ENCODE data around the gene OPRM1.

OPRM1 gene

DNA sequence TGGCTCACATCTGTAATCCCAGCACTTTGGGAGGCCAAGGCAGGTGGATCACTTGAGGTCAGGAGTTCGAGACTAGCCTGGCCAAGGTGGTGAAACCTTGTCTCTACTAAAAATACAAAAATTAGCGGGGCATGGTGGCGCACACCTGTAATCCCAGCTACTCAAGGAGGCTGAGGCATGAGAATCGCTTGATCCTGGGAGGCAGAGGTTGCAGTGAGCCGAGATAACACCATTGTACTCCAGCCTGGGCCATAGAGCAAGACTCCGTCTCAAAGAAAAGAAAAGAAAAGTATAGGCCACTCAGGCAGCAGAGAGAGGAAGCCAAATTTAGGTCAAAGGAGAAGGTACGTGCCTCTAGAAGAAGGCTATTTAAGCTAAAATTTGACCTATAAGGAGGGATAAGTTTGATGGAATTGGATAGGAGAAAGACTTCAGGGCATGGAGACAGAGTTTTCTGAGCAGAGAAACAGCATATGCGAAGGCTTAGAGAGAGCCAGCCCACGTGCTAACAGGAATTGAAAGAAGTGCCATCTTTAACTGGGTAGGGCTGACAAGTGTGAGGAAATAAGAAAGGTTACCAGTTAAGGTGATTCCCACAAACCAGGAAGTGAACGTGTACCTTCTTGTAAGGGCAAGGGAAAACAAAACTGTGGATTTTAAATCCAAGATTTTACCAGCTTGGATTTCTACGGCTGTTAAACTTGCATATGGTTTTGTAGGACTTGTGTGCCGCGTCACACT lies 203.7 kb downstream of the OPRM1 start:
- no peak overlapping the region for H3K27ac ChIP-seq (ENCODE audit: low read depth, low read length)
- H3K27me3 ChIP-seq (ENCODE audit: control insufficient read depth in 5 of 5, insufficient read depth in 4 of 5, low read length in 5 of 5): no peaks in the 10 kb centered on the region
- H3K36me3 ChIP-seq (ENCODE audit: control insufficient read depth in 5 of 5, insufficient read depth in 5 of 5, low read length in 5 of 5): no peaks in the 10 kb centered on the region
- no peak overlapping the region for H3K4me3 ChIP-seq (ENCODE audit: low read depth in 1 of 5, low read length in 5 of 5)
- H3K9me3 ChIP-seq (ENCODE audit: control insufficient read depth in 5 of 5, low read length in 5 of 5): no peaks in the 10 kb centered on the region
- no peak overlapping the region for H3K9ac ChIP-seq (ENCODE audit: low read length in 5 of 5)
- peaks cover 0 to 3% (median 0%) of the 10 kb centered on the region in 5 donors for H3K4me1 ChIP-seq (ENCODE audit: control insufficient read depth in 5 of 5, insufficient read depth in 5 of 5, low read length in 5 of 5)

DNA sequence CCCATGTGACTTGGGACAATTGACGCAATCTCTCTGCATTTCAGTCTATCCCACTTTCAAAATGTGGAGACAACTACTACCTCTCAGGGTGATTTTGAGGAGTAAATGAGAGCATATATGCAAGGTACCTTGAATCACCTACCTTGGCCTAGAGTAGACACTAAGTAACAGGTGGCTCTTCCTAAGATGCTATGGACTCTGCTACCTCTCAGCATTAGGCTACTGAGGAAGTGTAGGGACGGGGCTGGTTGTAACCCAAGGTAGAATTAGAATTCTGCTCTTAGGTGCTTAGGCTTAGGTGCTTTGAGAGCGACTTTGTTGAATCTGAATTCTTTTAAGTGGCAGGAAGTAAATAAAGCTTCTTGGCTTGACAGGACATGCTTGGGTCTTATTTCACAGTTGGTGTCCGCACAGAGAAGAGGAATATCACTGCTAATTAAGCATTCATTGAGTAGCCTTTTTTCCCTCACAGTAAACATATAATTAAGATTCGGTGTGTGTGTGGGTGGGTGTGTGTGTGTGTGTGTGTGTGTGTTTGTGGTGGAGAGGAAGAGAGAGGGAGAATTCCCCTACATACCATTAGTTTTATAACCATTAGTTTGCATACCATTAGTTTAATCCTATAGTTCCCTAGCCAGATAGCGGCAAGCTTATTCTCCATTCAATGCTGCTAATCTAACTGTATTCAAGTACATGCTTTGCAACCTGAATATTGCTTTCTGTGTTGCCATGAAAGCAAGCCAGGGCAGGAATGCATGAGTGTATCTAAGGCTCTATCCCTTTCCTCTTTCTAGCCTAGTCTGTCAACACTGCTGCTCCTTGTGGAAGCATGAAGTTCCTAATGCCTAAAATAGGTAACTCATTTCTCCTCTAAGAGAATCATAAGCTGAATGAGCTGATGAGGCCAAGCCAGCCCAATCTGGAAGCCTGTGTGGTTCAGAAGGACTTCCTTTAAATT lies 205.0 kb downstream of the OPRM1 start:
- no peak overlapping the region for H3K4me3 ChIP-seq (ENCODE audit: low read depth in 1 of 5, low read length in 5 of 5)
- no peaks in the 10 kb centered on the region for H3K27me3 ChIP-seq (ENCODE audit: control insufficient read depth in 5 of 5, insufficient read depth in 4 of 5, low read length in 5 of 5)
- no peak overlapping the region for H3K9ac ChIP-seq (ENCODE audit: low read length in 5 of 5)
- H3K27ac ChIP-seq (ENCODE audit: low read depth, low read length): no peak overlapping the region
- H3K9me3 ChIP-seq (ENCODE audit: control insufficient read depth in 5 of 5, low read length in 5 of 5): no peaks in the 10 kb centered on the region
- H3K4me1 ChIP-seq (ENCODE audit: control insufficient read depth in 5 of 5, insufficient read depth in 5 of 5, low read length in 5 of 5): peaks cover 0 to 3% (median 0%) of the 10 kb centered on the region in 5 donors
- H3K36me3 ChIP-seq (ENCODE audit: control insufficient read depth in 5 of 5, insufficient read depth in 5 of 5, low read length in 5 of 5): no peaks in the 10 kb centered on the region

DNA sequence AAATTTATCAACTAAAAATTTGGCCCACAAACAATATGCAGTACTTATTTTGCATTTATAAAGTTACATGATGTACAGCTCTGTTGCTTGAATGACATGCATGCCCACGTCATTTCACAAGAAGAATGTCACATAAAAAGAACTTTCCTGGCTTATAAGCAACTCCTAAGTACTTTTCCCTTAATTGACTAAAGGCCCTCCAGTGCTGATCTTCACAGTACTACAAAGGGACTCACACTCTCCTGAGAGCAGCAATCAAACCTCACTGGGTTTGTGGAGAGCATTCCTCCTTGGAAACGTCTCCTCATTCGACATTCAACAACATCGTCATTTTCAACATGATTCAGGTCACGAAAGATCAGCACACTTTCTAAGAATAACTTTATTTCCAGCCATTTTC lies 206.5 kb downstream of the OPRM1 start:
- H3K9ac ChIP-seq (ENCODE audit: low read length in 5 of 5): no peak overlapping the region
- H3K4me3 ChIP-seq (ENCODE audit: low read depth in 1 of 5, low read length in 5 of 5): no peak overlapping the region
- peaks cover 0 to 3% (median 0%) of the 10 kb centered on the region in 5 donors for H3K4me1 ChIP-seq (ENCODE audit: control insufficient read depth in 5 of 5, insufficient read depth in 5 of 5, low read length in 5 of 5)

DNA sequence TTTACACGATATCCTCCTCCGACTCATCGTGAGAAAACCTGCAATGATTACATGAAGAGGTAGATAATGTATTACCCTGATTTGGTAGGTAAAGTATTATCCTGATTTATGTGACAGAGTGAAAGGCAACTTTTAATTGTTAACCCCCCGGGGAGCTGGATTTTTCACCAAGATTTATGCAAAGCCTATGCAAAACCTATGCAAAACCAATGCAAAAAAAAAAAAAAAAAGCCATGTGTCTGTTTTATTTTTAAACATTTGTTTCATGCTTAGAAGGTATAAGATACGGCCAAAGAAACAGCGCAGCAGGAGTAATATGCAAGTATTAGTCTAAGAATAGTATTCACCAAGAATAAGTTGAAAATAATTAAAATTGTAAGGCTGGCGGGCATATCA lies 207.7 kb downstream of the OPRM1 start:
- Histone ChIP-seq H3K4me1 (ENCODE audit: control insufficient read depth in 5 of 5, insufficient read depth in 5 of 5, low read length in 5 of 5) (peaks cover 0 to 3% (median 0%) of the 10 kb centered on the region in 5 donors), H3K9ac (ENCODE audit: low read length in 5 of 5) (no peak overlapping the region), H3K9me3 (ENCODE audit: control insufficient read depth in 5 of 5, low read length in 5 of 5) (no peaks in the 10 kb centered on the region), H3K36me3 (ENCODE audit: control insufficient read depth in 5 of 5, insufficient read depth in 5 of 5, low read length in 5 of 5) (no peaks in the 10 kb centered on the region), H3K27me3 (ENCODE audit: control insufficient read depth in 5 of 5, insufficient read depth in 4 of 5, low read length in 5 of 5) (no peaks in the 10 kb centered on the region), H3K4me3 (ENCODE audit: low read depth in 1 of 5, low read length in 5 of 5) (peak overlapping the region in 4 of 5 donors; percentile 3 to 33 (median 24)), H3K27ac (ENCODE audit: low read depth, low read length) (no peak overlapping the region)

More for the DNA sequence above, 206.5 kb downstream of the OPRM1 start:
- no peak overlapping the region for H3K27ac ChIP-seq (ENCODE audit: low read depth, low read length)
- no peaks in the 10 kb centered on the region for H3K9me3 ChIP-seq (ENCODE audit: control insufficient read depth in 5 of 5, low read length in 5 of 5)
- no peaks in the 10 kb centered on the region for H3K27me3 ChIP-seq (ENCODE audit: control insufficient read depth in 5 of 5, insufficient read depth in 4 of 5, low read length in 5 of 5)
- H3K36me3 ChIP-seq (ENCODE audit: control insufficient read depth in 5 of 5, insufficient read depth in 5 of 5, low read length in 5 of 5): no peaks in the 10 kb centered on the region

DNA sequence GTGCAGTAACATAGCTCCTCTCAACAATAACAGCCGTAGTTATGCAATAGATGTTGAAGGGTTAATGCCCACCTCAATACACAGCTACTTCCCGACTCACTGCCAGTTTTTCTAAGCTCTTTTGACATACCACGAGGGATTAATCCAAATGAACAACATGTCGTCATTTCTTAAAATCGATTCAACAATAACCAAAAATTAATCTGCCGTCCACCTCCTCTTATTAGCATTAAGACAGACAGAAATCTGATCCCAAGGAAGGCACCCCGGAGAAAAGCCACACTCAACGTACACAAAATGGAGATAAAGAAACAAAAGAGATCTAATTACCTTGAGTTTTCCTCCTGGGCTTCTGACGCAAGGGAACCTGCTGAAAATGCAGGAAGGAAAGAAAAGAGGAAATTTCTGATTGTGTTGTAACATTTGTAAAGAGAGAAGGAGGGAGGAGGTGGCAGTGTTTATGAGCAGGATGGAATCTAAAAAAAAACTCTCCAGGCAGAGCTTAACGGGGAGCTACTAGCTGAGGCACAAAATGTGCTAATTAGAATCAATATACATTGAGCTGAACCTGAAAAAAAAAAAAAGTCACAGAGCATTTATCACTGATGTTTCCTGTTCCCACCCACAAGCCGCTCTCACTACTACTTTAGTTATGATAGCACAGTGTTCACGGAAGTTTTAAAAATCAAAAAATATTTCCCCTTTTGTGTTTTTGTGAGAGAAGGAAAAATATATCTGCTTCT lies 208.2 kb downstream of the OPRM1 start:
- H3K36me3 ChIP-seq (ENCODE audit: control insufficient read depth in 5 of 5, insufficient read depth in 5 of 5, low read length in 5 of 5): no peaks in the 10 kb centered on the region
- H3K9me3 ChIP-seq (ENCODE audit: control insufficient read depth in 5 of 5, low read length in 5 of 5): no peaks in the 10 kb centered on the region
- no peak overlapping the region for H3K9ac ChIP-seq (ENCODE audit: low read length in 5 of 5)
- H3K4me3 ChIP-seq (ENCODE audit: low read depth in 1 of 5, low read length in 5 of 5): peak overlapping the region in 4 of 5 donors; percentile 3 to 33 (median 24)
- H3K27ac ChIP-seq (ENCODE audit: low read depth, low read length): no peak overlapping the region
- no peaks in the 10 kb centered on the region for H3K27me3 ChIP-seq (ENCODE audit: control insufficient read depth in 5 of 5, insufficient read depth in 4 of 5, low read length in 5 of 5)
- peaks cover 0 to 3% (median 0%) of the 10 kb centered on the region in 5 donors for H3K4me1 ChIP-seq (ENCODE audit: control insufficient read depth in 5 of 5, insufficient read depth in 5 of 5, low read length in 5 of 5)

- Histone ChIP-seq H3K9ac (ENCODE audit: low read length in 5 of 5) (no peak overlapping the region), H3K9me3 (ENCODE audit: control insufficient read depth in 5 of 5, low read length in 5 of 5) (no peaks in the 10 kb centered on the region), H3K27ac (ENCODE audit: low read depth, low read length) (no peak overlapping the region), H3K4me1 (ENCODE audit: control insufficient read depth in 5 of 5, insufficient read depth in 5 of 5, low read length in 5 of 5) (no peaks in the 10 kb centered on the region), H3K4me3 (ENCODE audit: low read depth in 1 of 5, low read length in 5 of 5) (no peak overlapping the region), H3K36me3 (ENCODE audit: control insufficient read depth in 5 of 5, insufficient read depth in 5 of 5, low read length in 5 of 5) (no peaks in the 10 kb centered on the region), H3K27me3 (ENCODE audit: control insufficient read depth in 5 of 5, insufficient read depth in 4 of 5, low read length in 5 of 5) (no peaks in the 10 kb centered on the region)
Measured at GRCh38 chr6:154249499-154250298, 210.7 kb downstream of the OPRM1 start.

GRCh38 chr6:154251116-154251515 lies 212.1 kb downstream of the OPRM1 start:
- Histone ChIP-seq H3K4me3 (ENCODE audit: low read depth in 1 of 5, low read length in 5 of 5) (no peak overlapping the region), H3K27ac (ENCODE audit: low read depth, low read length) (no peak overlapping the region), H3K36me3 (ENCODE audit: control insufficient read depth in 5 of 5, insufficient read depth in 5 of 5, low read length in 5 of 5) (no peaks in the 10 kb centered on the region), H3K9me3 (ENCODE audit: control insufficient read depth in 5 of 5, low read length in 5 of 5) (no peaks in the 10 kb centered on the region), H3K4me1 (ENCODE audit: control insufficient read depth in 5 of 5, insufficient read depth in 5 of 5, low read length in 5 of 5) (no peaks in the 10 kb centered on the region), H3K27me3 (ENCODE audit: control insufficient read depth in 5 of 5, insufficient read depth in 4 of 5, low read length in 5 of 5) (no peaks in the 10 kb centered on the region), H3K9ac (ENCODE audit: low read length in 5 of 5) (no peak overlapping the region)

DNA sequence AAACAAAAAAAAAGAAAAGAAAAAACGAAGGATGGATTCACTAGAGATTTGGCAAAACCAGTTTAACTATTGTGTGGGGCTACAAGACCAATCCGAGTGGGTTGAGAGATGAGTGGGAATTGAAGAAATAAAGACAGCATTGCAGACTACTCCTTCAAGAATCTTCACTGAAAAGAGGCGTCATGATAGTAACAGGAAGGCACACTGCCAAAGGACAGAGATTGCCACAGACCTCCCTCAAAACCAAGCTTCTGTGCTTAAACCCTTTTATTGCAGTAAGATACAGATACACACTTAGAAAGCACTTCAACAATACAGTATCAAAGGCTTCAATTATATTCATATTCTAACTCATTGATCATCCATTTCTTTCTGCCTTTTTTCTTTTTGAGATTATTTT lies 213.6 kb downstream of the OPRM1 start:
- no peak overlapping the region for H3K9ac ChIP-seq (ENCODE audit: low read length in 5 of 5)
- H3K36me3 ChIP-seq (ENCODE audit: control insufficient read depth in 5 of 5, insufficient read depth in 5 of 5, low read length in 5 of 5): no peaks in the 10 kb centered on the region
- H3K27ac ChIP-seq (ENCODE audit: low read depth, low read length): no peak overlapping the region
- H3K4me3 ChIP-seq (ENCODE audit: low read depth in 1 of 5, low read length in 5 of 5): no peak overlapping the region
- no peaks in the 10 kb centered on the region for H3K27me3 ChIP-seq (ENCODE audit: control insufficient read depth in 5 of 5, insufficient read depth in 4 of 5, low read length in 5 of 5)
- H3K4me1 ChIP-seq (ENCODE audit: control insufficient read depth in 5 of 5, insufficient read depth in 5 of 5, low read length in 5 of 5): peaks cover 0 to 5% (median 0%) of the 10 kb centered on the region in 5 donors
- H3K9me3 ChIP-seq (ENCODE audit: control insufficient read depth in 5 of 5, low read length in 5 of 5): no peaks in the 10 kb centered on the region

GRCh38 chr6:154257067-154257466 lies 218.0 kb downstream of the OPRM1 start:
- Histone ChIP-seq H3K27ac (ENCODE audit: low read depth, low read length) (no peak overlapping the region), H3K4me3 (ENCODE audit: low read depth in 1 of 5, low read length in 5 of 5) (peak overlapping the region in 1 of 5 donors; percentile 1), H3K9ac (ENCODE audit: low read length in 5 of 5) (no peak overlapping the region), H3K9me3 (ENCODE audit: control insufficient read depth in 5 of 5, low read length in 5 of 5) (no peaks in the 10 kb centered on the region), H3K36me3 (ENCODE audit: control insufficient read depth in 5 of 5, insufficient read depth in 5 of 5, low read length in 5 of 5) (no peaks in the 10 kb centered on the region), H3K4me1 (ENCODE audit: control insufficient read depth in 5 of 5, insufficient read depth in 5 of 5, low read length in 5 of 5) (peaks cover 0 to 7% (median 2%) of the 10 kb centered on the region in 5 donors), H3K27me3 (ENCODE audit: control insufficient read depth in 5 of 5, insufficient read depth in 4 of 5, low read length in 5 of 5) (no peaks in the 10 kb centered on the region)
